MCF 10A (cell line): ENCODE data around the gene RAP1GAP2. TPM values are rescaled to one million over a fixed set of nuclear protein-coding genes. Genes with fewer than 3 reads are reported as not detected.

ENCODE experiments used
- BruUV-seq: library from RNA; stranded (reverse); fragments of 400-500 nt; replicated peaks from 2 replicates; lab custom pipeline; 2021; lab: Mats Ljungman, UMichigan
- CTCF ChIA-PET: fragments of 300-600 bp; sonication (Branson Sonifier 250); formaldehyde crosslinking; extraction: SDS; loops from one replicate; lab custom pipeline; 2021; ENCODE audit warnings: antibody characterized with exemption, inconsistent platforms; lab: Yijun Ruan, JAX
- POLR2A ChIA-PET: fragments of 300-600, 350-650 bp; sonication (Branson Sonifier 250); formaldehyde crosslinking; extraction: SDS; loops from one replicate; lab custom pipeline; 2020; ENCODE audit warnings: antibody characterized with exemption, inconsistent platforms; lab: Yijun Ruan, JAX
- DNase-seq: peaks from one replicate; pipeline ENCODE4 v3.0.0-alpha.2; 2018; ENCODE audit not compliant: unreplicated experiment
- H3K27ac Mint-ChIP-seq: one replicate; pipeline ENCODE4 v1.8.0; 2022; ENCODE audit warnings: mild to moderate bottlenecking, low read depth, mixed read lengths; ENCODE audit not compliant: unreplicated experiment
- H3K27me3 Mint-ChIP-seq: one replicate; pipeline ENCODE4 v1.8.0; 2022; ENCODE audit warnings: mixed read lengths; ENCODE audit not compliant: insufficient read depth, unreplicated experiment
- H3K36me3 Mint-ChIP-seq: one replicate; pipeline ENCODE4 v1.8.0; 2022; ENCODE audit warnings: mild to moderate bottlenecking, moderate library complexity, mixed read lengths; ENCODE audit not compliant: insufficient read depth, unreplicated experiment
- H3K4me1 Mint-ChIP-seq: one replicate; pipeline ENCODE4 v1.8.0; 2022; ENCODE audit warnings: mixed read lengths; ENCODE audit not compliant: insufficient read depth, unreplicated experiment
- H3K4me3 Mint-ChIP-seq: one replicate; pipeline ENCODE4 v1.8.0; 2022; ENCODE audit warnings: mild to moderate bottlenecking, moderate library complexity, mixed read lengths; ENCODE audit not compliant: unreplicated experiment
- H3K9me3 Mint-ChIP-seq: one replicate; pipeline ENCODE4 v1.8.0; 2022; ENCODE audit warnings: mixed read lengths; ENCODE audit not compliant: unreplicated experiment
- intact Hi-C: fragments of 100-400 bp; cut with micrococcal nuclease; formaldehyde crosslinking; loops from 2 replicates; pipeline ENCODE4 v1.14.1; 2022
- total RNA-seq: library from RNA; stranded (reverse); gene quantifications from 2 replicates; pipeline ENCODE4 v1.2.3, GENCODE V29; 2022
- TF ChIP-seq, protein P1 (sequence below): fragments of 200-600 bp; IDR thresholded peaks from one replicate; pipeline ENCODE4 v1.8.0; 2022; ENCODE audit warnings: antibody characterized with exemption, mild to moderate bottlenecking; ENCODE audit not compliant: unreplicated experiment

The RAP1GAP2 gene
- total RNA-seq, 1 experiment from 2014 or later, result 40.2 TPM

GRCh38 chr17:3004925-3005324 lies 208.7 kb downstream of the RAP1GAP2 start:
- H3K36me3 Mint-ChIP-seq, result peaks cover 21% of the 10 kb centered on the region
- ChIA-PET CTCF (interaction anchor here (0.6 to 1.7 kb wide), 5 partner anchors 8 to 215 kb away, joined by 3 to 19 read pairs (median 4); no protein-coding TSS in a partner anchor), POLR2A (interaction anchor here (0.6 to 1.3 kb wide), 2 partner anchors 156 to 704 kb away, joined by 3 to 5 read pairs; no protein-coding TSS in a partner anchor)
- H3K27ac Mint-ChIP-seq, result no peak overlapping the region
- no peak for DNase-seq
- H3K27me3 Mint-ChIP-seq, result no peaks in the 10 kb centered on the region
- H3K9me3 Mint-ChIP-seq, result no peaks in the 10 kb centered on the region
- H3K4me1 Mint-ChIP-seq, result peaks cover 9% of the 10 kb centered on the region
- TF ChIP-seq, protein P1, sequence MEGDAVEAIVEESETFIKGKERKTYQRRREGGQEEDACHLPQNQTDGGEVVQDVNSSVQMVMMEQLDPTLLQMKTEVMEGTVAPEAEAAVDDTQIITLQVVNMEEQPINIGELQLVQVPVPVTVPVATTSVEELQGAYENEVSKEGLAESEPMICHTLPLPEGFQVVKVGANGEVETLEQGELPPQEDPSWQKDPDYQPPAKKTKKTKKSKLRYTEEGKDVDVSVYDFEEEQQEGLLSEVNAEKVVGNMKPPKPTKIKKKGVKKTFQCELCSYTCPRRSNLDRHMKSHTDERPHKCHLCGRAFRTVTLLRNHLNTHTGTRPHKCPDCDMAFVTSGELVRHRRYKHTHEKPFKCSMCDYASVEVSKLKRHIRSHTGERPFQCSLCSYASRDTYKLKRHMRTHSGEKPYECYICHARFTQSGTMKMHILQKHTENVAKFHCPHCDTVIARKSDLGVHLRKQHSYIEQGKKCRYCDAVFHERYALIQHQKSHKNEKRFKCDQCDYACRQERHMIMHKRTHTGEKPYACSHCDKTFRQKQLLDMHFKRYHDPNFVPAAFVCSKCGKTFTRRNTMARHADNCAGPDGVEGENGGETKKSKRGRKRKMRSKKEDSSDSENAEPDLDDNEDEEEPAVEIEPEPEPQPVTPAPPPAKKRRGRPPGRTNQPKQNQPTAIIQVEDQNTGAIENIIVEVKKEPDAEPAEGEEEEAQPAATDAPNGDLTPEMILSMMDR, result no peak
- intact Hi-C loops, result loop anchor here (2.0 kb wide), 1 partner anchor 156 kb away; no protein-coding TSS in a partner anchor
- no TSS peak for BruUV-seq
- H3K4me3 Mint-ChIP-seq, result no peak overlapping the region

GRCh38 chr17:3005696-3006095 lies 209.5 kb downstream of the RAP1GAP2 start:
- Mint-ChIP-seq H3K36me3 (peaks cover 21% of the 10 kb centered on the region), H3K4me1 (peaks cover 9% of the 10 kb centered on the region), H3K9me3 (no peaks in the 10 kb centered on the region), H3K27me3 (no peaks in the 10 kb centered on the region), H3K4me3 (no peak overlapping the region), H3K27ac (no peak overlapping the region)
- intact Hi-C loops, result loop anchor here (2.0 kb wide), 1 partner anchor 157 kb away; no protein-coding TSS in a partner anchor
- BruUV-seq, result no TSS peak
- TF ChIP-seq, protein P1, result no peak
- no peak for DNase-seq
- ChIA-PET POLR2A (no interaction called here), CTCF (interaction anchor here (1.1 to 1.7 kb wide), 2 partner anchors 80 to 157 kb away, joined by 5 to 19 read pairs; no protein-coding TSS in a partner anchor)

DNA sequence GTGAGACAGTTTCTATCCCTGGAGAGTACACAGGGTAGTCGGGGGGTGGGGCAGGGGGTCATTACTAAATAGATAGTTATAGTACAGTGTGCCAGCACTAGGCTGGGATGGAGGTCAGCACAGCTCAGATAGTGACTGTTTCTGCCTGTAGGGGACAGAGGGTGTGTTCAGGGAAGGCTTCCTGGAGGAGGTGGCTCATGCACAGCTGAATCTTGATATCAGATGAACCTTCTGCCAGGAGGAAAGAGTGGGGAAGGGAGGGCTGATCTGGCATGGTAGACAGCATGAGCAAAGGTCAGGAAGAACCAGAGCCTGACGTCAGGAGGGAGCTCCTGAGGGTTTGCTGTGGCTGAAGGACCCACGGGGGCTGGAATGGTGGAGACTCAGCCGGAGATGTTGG lies 210.6 kb downstream of the RAP1GAP2 start:
- Mint-ChIP-seq H3K4me1 (peaks cover 9% of the 10 kb centered on the region), H3K27ac (peak overlapping the region; percentile 27), H3K36me3 (peaks cover 31% of the 10 kb centered on the region), H3K4me3 (no peak overlapping the region), H3K9me3 (no peaks in the 10 kb centered on the region), H3K27me3 (no peaks in the 10 kb centered on the region)
- CTCF ChIA-PET, result interaction anchor here (0.7 to 2.8 kb wide), 5 partner anchors 81 to 624 kb away, joined by 3 to 17 read pairs (median 4); no protein-coding TSS in a partner anchor
- TF ChIP-seq, protein P1, result no peak
- POLR2A ChIA-PET, result no interaction called here
- BruUV-seq, result no TSS peak
- DNase-seq, result no peak
- intact Hi-C loops, result no loop called here

DNA sequence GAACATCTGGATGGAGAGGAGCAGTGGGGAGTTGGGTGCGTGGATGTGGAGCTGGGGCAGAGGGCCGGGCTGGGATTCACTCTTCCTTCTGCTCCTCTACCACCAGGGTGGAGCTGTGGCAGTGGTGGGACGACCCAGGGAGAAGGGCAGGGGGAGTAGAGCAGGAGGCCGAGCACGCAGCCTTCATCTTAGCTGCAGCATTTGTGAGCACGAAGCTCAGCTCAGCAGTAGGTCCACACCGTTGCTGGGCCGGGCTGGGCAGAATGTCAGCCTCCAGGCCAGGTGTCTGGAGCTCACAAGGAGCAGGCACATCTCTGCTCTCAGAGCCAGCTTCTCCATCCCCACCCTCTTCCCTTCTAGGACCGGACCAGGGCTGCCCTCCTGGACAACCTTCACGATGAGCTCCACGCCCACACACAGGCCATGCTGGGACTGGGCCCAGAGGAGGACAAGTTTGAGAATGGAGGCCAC lies 211.4 kb downstream of the RAP1GAP2 start:
- Mint-ChIP-seq H3K4me1 (peaks cover 9% of the 10 kb centered on the region), H3K27me3 (no peaks in the 10 kb centered on the region), H3K9me3 (no peaks in the 10 kb centered on the region), H3K36me3 (peaks cover 40% of the 10 kb centered on the region), H3K27ac (no peak overlapping the region), H3K4me3 (no peak overlapping the region)
- BruUV-seq, result no TSS peak
- ChIA-PET POLR2A (no interaction called here), CTCF (interaction anchor here (1.1 to 2.8 kb wide), 3 partner anchors 77 to 159 kb away, joined by 3 to 17 read pairs (median 3); no protein-coding TSS in a partner anchor)
- intact Hi-C loops, result no loop called here
- no peak for DNase-seq
- TF ChIP-seq, protein P1, result no peak
